ENCODE measurements around the gene PRDM2.

Gene PRDM2

DNA sequence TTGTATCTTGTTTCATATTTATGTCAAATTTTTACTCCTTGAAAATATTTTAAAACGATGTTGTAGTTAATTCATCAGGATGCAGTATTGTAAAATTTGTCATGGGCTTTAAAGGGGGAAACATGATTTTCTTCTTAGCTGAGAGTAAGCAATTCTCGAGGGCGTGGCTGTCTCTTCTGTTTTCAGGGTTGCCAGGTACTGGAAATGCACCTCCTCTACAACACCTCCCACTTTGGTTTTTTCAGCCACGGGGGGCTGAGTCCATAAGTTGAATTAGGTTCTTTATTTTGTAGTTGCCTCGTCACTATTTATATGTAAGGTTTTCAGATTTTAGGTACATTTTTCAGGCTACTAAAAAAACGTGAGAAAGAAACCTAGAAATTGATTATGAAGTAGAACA is 64.0 kb downstream of the PRDM2 start:
- no peak for DNase-seq (ENCODE audit: low read depth)

DNA sequence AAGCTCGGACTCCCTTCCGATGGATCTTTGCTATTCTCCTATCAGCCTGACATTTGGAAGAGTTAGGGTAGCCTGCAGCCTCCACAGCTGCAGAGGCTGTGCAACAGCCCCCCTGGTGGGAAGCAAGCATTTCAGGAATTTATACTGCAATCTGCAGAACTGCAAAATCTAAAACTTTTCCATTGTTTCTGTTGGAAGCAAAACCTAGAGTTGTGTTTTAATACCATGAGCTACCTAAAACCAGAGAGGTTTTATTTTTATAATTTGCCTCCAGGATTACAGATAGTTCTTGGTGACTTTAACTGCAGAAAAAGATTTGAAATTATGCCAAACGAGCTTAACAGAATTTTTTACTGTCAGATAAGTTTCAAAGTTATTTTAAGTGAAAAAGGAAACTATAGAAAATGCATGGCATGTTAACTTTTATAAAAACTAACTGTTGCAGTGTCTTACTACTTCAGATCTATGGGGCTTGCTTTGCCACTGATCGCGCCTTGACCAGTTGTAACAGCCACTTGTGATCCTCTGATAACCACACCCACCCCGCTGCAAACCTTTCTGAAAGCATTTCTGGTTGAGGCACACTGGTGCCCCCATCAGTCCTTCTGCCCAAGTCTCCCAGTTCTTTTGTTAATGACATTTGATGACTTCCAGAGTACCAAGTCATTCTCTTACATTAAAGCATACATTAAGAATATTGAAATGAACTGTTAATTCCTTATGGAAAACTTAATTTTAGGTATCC is 64.8 kb downstream of the PRDM2 start:
- no peak for DNase-seq (ENCODE audit: low read depth)

DNA sequence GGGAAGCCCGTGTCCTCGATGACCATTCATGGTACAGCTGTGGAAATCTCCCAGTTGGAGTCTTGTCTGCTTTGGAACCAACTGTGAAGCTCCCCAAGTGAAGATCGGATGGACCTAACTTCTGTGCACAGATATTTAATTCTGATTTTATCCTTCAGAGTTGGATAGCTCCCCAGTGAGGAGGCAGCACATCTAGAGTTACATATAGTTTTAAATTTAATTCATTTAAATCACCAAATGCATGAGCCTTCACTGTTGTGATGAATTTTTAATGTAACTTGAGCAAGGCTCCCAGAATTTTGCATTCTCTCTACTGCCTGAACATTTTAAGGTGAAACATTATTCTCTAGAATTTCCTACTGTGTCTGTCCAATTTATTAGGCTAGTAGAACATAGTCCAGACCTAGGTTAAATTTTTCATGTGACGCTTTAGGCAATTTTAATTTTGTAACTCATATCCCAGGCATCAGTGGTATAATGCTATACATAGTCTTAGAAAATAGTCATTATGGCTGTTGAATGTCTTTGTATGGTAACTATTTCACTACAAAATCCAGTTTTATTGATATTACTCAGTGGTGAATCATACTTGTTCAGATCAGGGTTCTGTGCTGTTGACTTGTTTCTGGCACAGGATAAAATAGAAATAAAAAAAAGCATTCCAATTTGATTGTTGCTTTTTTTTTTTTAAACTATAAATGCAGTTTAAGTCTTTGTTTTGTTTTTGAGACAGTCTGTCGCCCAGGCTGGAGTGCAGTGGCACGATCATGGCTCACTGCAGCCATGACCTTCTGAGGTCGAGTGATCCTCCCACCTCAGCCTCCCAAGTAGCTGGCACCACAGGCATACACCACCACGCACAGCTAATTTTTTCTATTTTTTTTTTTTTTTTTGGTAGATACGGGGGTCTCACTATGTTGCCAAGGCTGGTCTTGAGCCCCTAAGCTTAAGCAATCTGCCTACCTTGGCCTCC is 66.9 kb downstream of the PRDM2 start:
- DNase-seq (ENCODE audit: low read depth): no peak

DNA sequence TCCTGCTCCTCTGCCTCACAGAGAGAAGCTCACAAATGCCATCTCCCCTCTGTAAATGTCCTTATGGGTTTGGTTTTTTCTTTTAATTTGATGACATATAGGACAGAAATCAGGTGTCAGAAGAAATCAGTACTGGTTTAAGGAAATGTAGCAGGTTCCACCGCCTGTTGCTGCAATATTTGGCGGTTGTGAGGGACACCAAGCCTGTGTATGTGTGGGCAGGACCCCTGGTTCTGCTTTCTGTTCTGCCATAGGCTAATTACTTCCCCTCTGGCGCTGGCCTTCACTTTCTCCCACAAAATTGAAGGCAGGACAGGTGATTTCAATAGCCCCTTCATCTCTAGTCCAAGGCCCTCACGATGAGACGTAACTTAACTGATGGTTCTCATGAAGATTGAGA is 69.2 kb downstream of the PRDM2 start:
- DNase-seq (ENCODE audit: low read depth): no peak

- no peak for DNase-seq (ENCODE audit: low read depth)
Measured at GRCh38 chr1:13769830-13770229, 69.8 kb downstream of the PRDM2 start.

- no peak for DNase-seq (ENCODE audit: low read depth)
Measured at GRCh38 chr1:13770743-13771142, 70.8 kb downstream of the PRDM2 start.

- no peak for DNase-seq (ENCODE audit: low read depth)
Measured at GRCh38 chr1:13771745-13772144, 71.8 kb downstream of the PRDM2 start.

GRCh38 chr1:13772271-13772670 is 72.3 kb downstream of the PRDM2 start:
- no peak for DNase-seq (ENCODE audit: low read depth)

DNA sequence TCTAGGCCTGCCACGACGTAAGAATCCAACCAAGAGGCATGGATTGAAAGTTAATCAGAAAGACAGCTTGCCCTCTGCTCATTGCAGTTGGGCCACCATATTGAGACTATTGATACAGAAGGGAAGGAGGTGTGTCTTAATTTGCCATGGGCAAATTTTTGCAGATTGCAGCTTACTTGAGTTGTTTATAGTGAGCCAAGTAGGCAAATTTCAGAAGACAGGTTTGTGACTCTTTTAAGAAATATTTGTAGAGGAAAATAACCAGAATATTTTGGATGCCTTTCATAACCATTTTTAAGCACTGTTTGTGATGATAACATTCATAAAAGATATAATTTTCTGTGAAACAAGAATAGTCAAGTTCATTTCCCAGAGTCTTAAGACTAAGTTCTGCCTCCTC is 74.1 kb downstream of the PRDM2 start:
- DNase-seq (ENCODE audit: low read depth): no peak

DNA sequence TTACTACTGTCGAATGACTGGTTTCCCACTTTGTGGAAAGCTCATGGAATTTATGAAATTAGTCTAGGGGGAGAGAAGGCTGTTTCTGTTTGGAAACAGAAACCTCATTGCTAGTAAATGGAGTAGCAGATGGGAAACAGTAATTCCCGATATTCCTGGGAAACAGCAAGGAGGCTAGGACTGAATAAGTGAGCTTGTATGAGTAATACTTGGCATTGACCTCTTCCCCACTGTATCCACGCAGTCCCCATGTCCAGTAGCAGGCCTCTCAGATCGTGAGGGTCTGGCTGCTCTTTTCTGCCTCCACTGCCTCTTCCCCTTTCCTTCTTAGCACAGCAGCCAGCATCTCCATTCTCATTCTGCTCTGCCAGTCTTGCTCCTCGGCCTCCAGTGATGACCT is 75.5 kb downstream of the PRDM2 start:
- no peak for DNase-seq (ENCODE audit: low read depth)

- no peak for DNase-seq (ENCODE audit: low read depth)
Measured at GRCh38 chr1:13775916-13776315, 75.9 kb downstream of the PRDM2 start.

DNA sequence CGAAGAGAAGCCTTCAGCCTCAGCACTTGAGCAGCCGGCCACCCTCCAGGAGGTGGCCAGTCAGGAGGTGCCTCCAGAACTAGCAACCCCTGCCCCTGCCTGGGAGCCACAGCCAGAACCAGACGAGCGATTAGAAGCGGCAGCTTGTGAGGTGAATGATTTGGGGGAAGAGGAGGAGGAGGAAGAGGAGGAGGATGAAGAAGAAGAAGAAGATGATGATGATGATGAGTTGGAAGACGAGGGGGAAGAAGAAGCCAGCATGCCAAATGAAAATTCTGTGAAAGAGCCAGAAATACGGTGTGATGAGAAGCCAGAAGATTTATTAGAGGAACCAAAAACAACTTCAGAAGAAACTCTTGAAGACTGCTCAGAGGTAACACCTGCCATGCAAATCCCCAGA is 78.4 kb downstream of the PRDM2 start:
- DNase-seq (ENCODE audit: low read depth): no peak

- no peak for DNase-seq (ENCODE audit: low read depth)
Measured at GRCh38 chr1:13779930-13780329, 79.9 kb downstream of the PRDM2 start.

- DNase-seq (ENCODE audit: low read depth): no peak
Measured at GRCh38 chr1:13780780-13781179, 80.8 kb downstream of the PRDM2 start.

- DNase-seq (ENCODE audit: low read depth): no peak
Measured at GRCh38 chr1:13781228-13781627, 81.2 kb downstream of the PRDM2 start.

GRCh38 chr1:13781907-13782633 is 82.1 kb downstream of the PRDM2 start:
- no peak for DNase-seq (ENCODE audit: low read depth)

DNA sequence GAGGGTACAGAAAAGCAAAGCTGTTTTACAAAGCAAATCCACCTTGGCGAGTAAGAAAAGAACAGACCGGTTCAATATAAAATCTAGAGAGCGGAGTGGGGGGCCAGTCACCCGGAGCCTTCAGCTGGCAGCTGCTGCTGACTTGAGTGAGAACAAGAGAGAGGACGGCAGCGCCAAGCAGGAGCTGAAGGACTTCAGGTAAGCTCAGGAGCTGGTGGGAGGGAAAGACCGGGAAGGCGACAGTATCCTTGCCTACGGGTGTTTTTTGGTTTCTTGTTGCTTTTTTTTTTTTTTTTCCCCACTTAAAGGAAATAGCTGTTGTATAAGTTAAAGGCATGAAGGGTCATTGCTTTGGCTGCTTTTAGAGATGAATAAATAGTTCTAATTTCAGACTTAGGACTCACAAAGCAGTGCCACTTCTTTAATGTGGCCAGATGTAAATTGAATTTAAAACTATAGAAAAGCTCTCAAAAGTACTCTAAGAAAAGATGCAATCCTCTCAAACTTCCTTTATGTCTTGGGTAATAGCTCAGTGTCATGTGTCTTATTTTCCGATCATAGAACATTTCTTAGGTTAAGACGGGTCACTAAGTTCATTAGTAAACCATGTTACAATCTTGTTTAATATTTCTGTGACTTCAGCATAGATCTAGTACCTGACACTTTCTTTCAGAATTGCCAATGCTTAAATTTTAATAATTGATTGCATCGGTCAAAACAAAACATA is 82.8 kb downstream of the PRDM2 start:
- no peak for DNase-seq (ENCODE audit: low read depth)

DNA sequence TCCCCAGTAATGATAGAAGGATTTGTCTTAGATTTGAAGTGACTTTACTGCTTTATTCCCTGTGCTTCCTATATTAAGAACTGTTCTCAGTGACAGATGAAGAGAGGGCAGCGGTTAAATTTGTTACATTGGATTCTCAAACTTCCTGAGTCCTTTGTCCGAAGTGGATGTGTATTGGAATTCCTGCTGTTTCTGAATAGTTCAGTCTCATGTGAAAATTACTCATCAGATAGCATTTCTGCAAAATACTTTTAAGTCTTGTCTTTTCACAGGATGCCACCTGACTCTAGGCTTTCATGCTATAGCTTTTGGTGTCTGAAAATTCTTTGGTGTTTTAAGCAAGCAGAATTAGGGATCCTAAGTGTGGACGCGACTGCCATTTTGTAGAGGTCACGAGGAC is 83.6 kb downstream of the PRDM2 start:
- DNase-seq (ENCODE audit: low read depth): no peak

- no peak for DNase-seq (ENCODE audit: low read depth)
Measured at GRCh38 chr1:13784971-13785370, 85.0 kb downstream of the PRDM2 start.

DNA sequence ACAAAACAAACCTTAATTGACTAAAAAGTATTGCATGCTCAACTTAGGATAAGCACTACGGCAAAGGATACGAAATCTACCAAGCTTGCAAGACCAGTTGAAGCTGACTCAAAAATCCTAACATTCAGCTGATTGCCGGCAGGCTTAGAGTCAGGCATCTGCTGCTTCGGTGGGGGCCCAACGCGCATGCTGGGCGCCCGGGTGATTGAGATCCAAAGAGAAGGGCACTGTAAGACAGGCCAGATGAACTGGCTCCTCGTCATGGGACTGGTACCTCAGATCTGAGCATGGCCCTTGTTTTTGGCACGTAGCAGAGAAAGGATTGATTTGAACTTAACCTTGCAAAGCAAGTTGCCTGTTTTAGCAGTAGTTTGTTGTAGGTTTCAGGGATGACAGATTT is 86.6 kb downstream of the PRDM2 start:
- no peak for DNase-seq (ENCODE audit: low read depth)

DNA sequence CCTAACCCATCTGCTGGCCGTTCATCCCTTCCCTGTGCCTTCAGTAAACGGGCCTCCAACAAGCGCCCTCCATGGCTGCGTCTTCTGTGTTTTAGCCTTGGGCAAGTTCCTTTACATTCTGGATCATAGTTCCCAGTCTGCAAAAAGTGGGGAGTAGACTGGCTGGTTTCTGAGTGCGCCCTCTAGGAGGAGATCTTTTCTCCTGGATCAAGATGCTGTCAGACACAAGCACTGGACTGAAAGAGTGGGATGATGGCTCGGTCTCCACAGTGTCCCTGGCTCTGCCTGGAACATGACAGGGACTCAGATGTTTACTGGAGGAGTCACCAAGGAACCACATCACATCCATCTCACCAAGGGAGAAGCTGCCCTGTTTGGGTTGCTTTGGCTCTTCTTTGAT is 88.8 kb downstream of the PRDM2 start:
- no peak for DNase-seq (ENCODE audit: low read depth)

Measured in stimulated activated CD8-positive, alpha-beta memory T cell treated with anti-CD3 and anti-CD28 coated beads, Interleukin-7, amount 100 ng/mL, for 24 hours (primary cell).